Measurements from ENCODE around the gene RELB. TPM values are rescaled to one million over a fixed set of nuclear protein-coding genes. Genes with fewer than 3 reads are reported as not detected.
A peak's percentile ranks its signal among the peaks of the same experiment; 100 is the strongest.

Gene RELB
- polyA plus RNA-seq, 1 experiment: 9.9 TPM

DNA sequence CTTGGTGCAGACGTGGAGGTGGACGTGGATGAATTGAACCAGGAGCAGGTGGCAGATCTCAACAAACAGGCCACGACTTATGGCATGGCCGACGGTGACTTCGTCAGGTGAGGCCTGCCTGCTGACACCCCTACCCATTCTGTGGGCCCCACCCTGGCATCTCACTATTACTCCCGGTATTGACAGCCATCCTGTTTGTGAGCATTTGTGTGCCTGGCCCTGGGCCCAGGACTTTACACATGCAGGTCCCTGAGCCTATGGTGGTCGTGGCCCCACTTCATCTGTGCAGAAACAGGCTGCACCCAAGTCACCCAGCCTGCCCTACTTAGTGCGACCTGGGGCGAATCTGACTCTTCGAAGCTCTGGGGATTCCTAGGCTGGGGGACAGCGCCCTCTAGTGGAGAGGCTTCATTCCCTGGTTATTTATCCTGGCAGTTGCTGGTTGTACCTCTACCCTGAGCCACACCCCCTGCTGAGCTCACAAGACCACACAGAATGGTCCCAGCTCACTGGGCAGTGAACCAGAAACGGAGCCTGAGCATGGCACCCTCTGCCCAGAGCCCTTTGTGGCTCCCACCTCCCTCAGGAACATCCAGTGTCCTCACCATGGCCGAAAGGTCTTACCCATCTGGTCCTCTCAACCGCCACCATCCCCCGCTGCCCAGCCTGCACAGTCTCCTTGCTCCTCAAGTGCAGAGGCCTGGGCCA lies 58.1 kb downstream of the RELB start:
- ChIA-PET CTCF (interaction anchor here (0.5 to 2.7 kb wide), 24 partner anchors 9 to 280 kb away, joined by 3 to 27 read pairs (median 5); partner anchors contain the start of genes CLASRP and ZNF296), POLR2A (interaction anchor here (0.7 to 1.1 kb wide), 2 partner anchors 10 to 19 kb away, joined by 3 read pairs; no protein-coding TSS in a partner anchor)
- peak; percentile 15 for DNase-seq (ENCODE audit: low read depth, low spot score)
- no peaks in the 10 kb centered on the region for H3K9me3 ChIP-seq (ENCODE audit: control insufficient read depth, insufficient read depth, low read length)
- H3K27me3 ChIP-seq (ENCODE audit: control insufficient read depth, insufficient read depth, low read length): no peaks in the 10 kb centered on the region
- peak overlapping the region; percentile 11 for H3K27ac ChIP-seq (ENCODE audit: low read depth, low read length)
- TF ChIP-seq, protein P1, sequence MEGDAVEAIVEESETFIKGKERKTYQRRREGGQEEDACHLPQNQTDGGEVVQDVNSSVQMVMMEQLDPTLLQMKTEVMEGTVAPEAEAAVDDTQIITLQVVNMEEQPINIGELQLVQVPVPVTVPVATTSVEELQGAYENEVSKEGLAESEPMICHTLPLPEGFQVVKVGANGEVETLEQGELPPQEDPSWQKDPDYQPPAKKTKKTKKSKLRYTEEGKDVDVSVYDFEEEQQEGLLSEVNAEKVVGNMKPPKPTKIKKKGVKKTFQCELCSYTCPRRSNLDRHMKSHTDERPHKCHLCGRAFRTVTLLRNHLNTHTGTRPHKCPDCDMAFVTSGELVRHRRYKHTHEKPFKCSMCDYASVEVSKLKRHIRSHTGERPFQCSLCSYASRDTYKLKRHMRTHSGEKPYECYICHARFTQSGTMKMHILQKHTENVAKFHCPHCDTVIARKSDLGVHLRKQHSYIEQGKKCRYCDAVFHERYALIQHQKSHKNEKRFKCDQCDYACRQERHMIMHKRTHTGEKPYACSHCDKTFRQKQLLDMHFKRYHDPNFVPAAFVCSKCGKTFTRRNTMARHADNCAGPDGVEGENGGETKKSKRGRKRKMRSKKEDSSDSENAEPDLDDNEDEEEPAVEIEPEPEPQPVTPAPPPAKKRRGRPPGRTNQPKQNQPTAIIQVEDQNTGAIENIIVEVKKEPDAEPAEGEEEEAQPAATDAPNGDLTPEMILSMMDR (IDR thresholded peaks at IDR 0.05; ENCODE audit: low read depth, low read length): peak; percentile 86
- no peak overlapping the region for H3K4me3 ChIP-seq (ENCODE audit: low read depth, low read length)

- CTCF ChIA-PET: interaction anchor here (1.1 to 1.2 kb wide), 2 partner anchors 15 to 277 kb away, joined by 3 to 4 read pairs; no protein-coding TSS in a partner anchor
- POLR2A ChIA-PET: no interaction called here
- TF ChIP-seq, protein P1 (IDR thresholded peaks at IDR 0.05; ENCODE audit: low read depth, low read length): no peak
Measured at GRCh38 chr19:45061965-45062364, 60.7 kb downstream of the RELB start.

GRCh38 chr19:45063851-45064801 lies 62.9 kb downstream of the RELB start:
- ChIA-PET POLR2A (no interaction called here), CTCF (no interaction called here)
- H3K27me3 ChIP-seq (ENCODE audit: control insufficient read depth, insufficient read depth, low read length): no peaks in the 10 kb centered on the region
- no peak for DNase-seq (ENCODE audit: low read depth, low spot score)
- TF ChIP-seq, protein P1 (IDR thresholded peaks at IDR 0.05; ENCODE audit: low read depth, low read length): no peak
- H3K9me3 ChIP-seq (ENCODE audit: control insufficient read depth, insufficient read depth, low read length): no peaks in the 10 kb centered on the region; the same call in 1 of the 2 replicates
- no peak overlapping the region for H3K27ac ChIP-seq (ENCODE audit: low read depth, low read length)
- H3K4me3 ChIP-seq (ENCODE audit: low read depth, low read length): no peak overlapping the region

More at GRCh38 chr19:45061965-45062364, 60.7 kb downstream of the RELB start:
- Histone ChIP-seq H3K9me3 (ENCODE audit: control insufficient read depth, insufficient read depth, low read length) (no peaks in the 10 kb centered on the region; the same call in 1 of the 2 replicates), H3K27ac (ENCODE audit: low read depth, low read length) (no peak overlapping the region), H3K4me3 (ENCODE audit: low read depth, low read length) (no peak overlapping the region), H3K27me3 (ENCODE audit: control insufficient read depth, insufficient read depth, low read length) (no peaks in the 10 kb centered on the region)
- no peak for DNase-seq (ENCODE audit: low read depth, low spot score)

- TF ChIP-seq, protein P1 (IDR thresholded peaks at IDR 0.05; ENCODE audit: low read depth, low read length): no peak
- no peaks in the 10 kb centered on the region; the same call in 1 of the 2 replicates for H3K9me3 ChIP-seq (ENCODE audit: control insufficient read depth, insufficient read depth, low read length)
- POLR2A ChIA-PET: no interaction called here
- H3K27me3 ChIP-seq (ENCODE audit: control insufficient read depth, insufficient read depth, low read length): no peaks in the 10 kb centered on the region
- no peak for DNase-seq (ENCODE audit: low read depth, low spot score)
- H3K27ac ChIP-seq (ENCODE audit: low read depth, low read length): no peak overlapping the region
- CTCF ChIA-PET: interaction anchor here (0.6 kb wide), 1 partner anchor 13 kb away, joined by 3 read pairs; no protein-coding TSS in a partner anchor
- no peak overlapping the region for H3K4me3 ChIP-seq (ENCODE audit: low read depth, low read length)
Measured at GRCh38 chr19:45066921-45067661, 65.8 kb downstream of the RELB start.

All from AG04450 (cell line).